ENCODE data around the gene IMP3. TPM values are rescaled to one million over a fixed set of nuclear protein-coding genes. Genes with fewer than 3 reads are reported as not detected.

Gene IMP3
- total and polyA plus RNA-seq, 2 donors (not counting 3 experiments of a cell fraction or from before 2014, with no cell fraction given): 41.3 to 64.0 TPM

GRCh38 chr15:75606711-75607699 lies 33.0 kb downstream of the IMP3 start:
- Histone ChIP-seq H3K9ac (replicated peaks; ENCODE audit: extremely low read depth, insufficient read depth, low read length) (no peak overlapping the region), H3K4me3 (replicated peaks in 1 of 3; ENCODE audit: insufficient read depth in 1 of 3, low read depth in 1 of 3, low read length in 3 of 3) (no peak overlapping the region), H3K36me3 (ENCODE audit: control insufficient read depth in 2 of 2, extremely low read depth in 1 of 2, insufficient read depth in 2 of 2, low read length in 2 of 2) (peaks cover 8 to 21% of the 10 kb centered on the region in 2 experiments), H4K20me1 (replicated peaks; ENCODE audit: control insufficient read depth, extremely low read depth, insufficient read depth, low read length) (no peaks in the 10 kb centered on the region), H2AFZ (ENCODE audit: low read depth, low read length) (no peak overlapping the region), H3K9me3 (replicated peaks; ENCODE audit: control insufficient read depth, insufficient read depth, low read length) (no peaks in the 10 kb centered on the region), H3K27me3 (ENCODE audit: control insufficient read depth in 2 of 2, insufficient read depth in 2 of 2, low read length in 2 of 2) (no peaks in the 10 kb centered on the region), H3K4me2 (ENCODE audit: insufficient read depth, low read length) (no peak overlapping the region), H3K9me1 (replicated peaks; ENCODE audit: control insufficient read depth, extremely low read depth, insufficient read depth, low read length) (no peaks in the 10 kb centered on the region), H3K4me1 (ENCODE audit: control insufficient read depth, extremely low read depth, insufficient read depth, low read length) (no peaks in the 10 kb centered on the region), H3K27ac (ENCODE audit: insufficient read depth, low read depth, low read length) (no peak overlapping the region), H3K79me2 (ENCODE audit: control insufficient read depth, insufficient read depth, low read length) (no peaks in the 10 kb centered on the region)
- ChIA-PET POLR2A (no interaction called here), CTCF (interaction anchor here (0.6 to 1.4 kb wide), 4 partner anchors 9 to 98 kb away, joined by 3 to 4 read pairs (median 3); no protein-coding TSS in a partner anchor)
- dilution Hi-C loops (cut with MboI; ENCODE audit: extremely low pct_ligation_motif_present, low sequenced_read_pairs): no loop called here
- FAIRE-seq (no peak), DNase-seq (ENCODE audit: low read depth, low spot score) (no peak)
- TF ChIP-seq GATA2 (IDR thresholded peaks at IDR 0.05; ENCODE audit: insufficient read depth, insufficient read length, low read depth, low read length) (no peak), MYC (IDR thresholded peaks at IDR 0.05; ENCODE audit: low read depth, low read length) (no peak), POLR2AphosphoS5 (IDR thresholded peaks at IDR 0.05; ENCODE audit: insufficient read depth, low read depth, low read length) (no peak), EZH2 (IDR thresholded peaks at IDR 0.05; ENCODE audit: borderline replicate concordance, low read depth, low read length, severe bottlenecking) (no peak), JUN (IDR thresholded peaks at IDR 0.05; ENCODE audit: borderline replicate concordance, insufficient read depth, insufficient read length, low read depth) (no peak), MAX (IDR thresholded peaks at IDR 0.05; ENCODE audit: insufficient read depth, insufficient read length) (no peak), FOS (IDR thresholded peaks at IDR 0.05; ENCODE audit: borderline replicate concordance, insufficient read depth, low read length) (no peak), POLR2A (IDR thresholded peaks at IDR 0.05; ENCODE audit: low read depth, low read length) (no peak), CTCF (IDR thresholded peaks at IDR 0.05; ENCODE audit: extremely low read depth in 1 of 2, insufficient read depth in 1 of 2, low read depth in 1 of 2, low read length in 2 of 2) (no peak)
- intact Hi-C loops (cut with micrococcal nuclease): no loop called here
- BruUV-seq (replicated peaks): no TSS peak

Data from endothelial cell of umbilical vein (primary cell).